K562 (cell line): ENCODE results near the gene PTPRM. TPM values are rescaled to one million over a fixed set of nuclear protein-coding genes. Genes with fewer than 3 reads are reported as not detected.

ENCODE experiments used
- SNRNP70 ChIP-seq: fragments of 200-400 bp; formaldehyde crosslinking; optimal IDR thresholded peaks from 2 replicates; pipeline ENCODE3; 2017; ENCODE audit warnings: low read depth, low read length
- polyA plus RNA-seq, 8 experiments: library from polyadenylated mRNA; depleted of rRNA in 4 of 8; stranded (reverse) in 5 of 8; unstranded in 3 of 8; fragments of >200 nt; fragmentation: Nextera tagmentation in 2 of 8; fragmentation: Illumina TruSeq in 1 of 8; extraction: Ambion mirVana in 2 of 8; extraction: Trizol in 1 of 8; gene quantifications; 2 replicates each; pipeline versions ENCODE4 v1.2.1 to v1.2.3, GENCODE V29; 2011 to 2014; ENCODE audit warnings: inconsistent platforms in 1 of 8, missing spikeins in 1 of 8
- total RNA-seq, 7 experiments: library from RNA; depleted of rRNA in 6 of 7; stranded (reverse); fragments of >200 nt in 6 of 7; fragmentation: Illumina TruSeq in 2 of 7; extraction: Trizol in 2 of 7; gene quantifications; 2 replicates each; pipeline versions ENCODE4 v1.2.1 to v1.2.3, GENCODE V29; 2011 to 2021; ENCODE audit warnings: low replicate concordance in 1 of 7
- TF ChIP-seq, protein P1 (sequence below): fragments of 200-600 bp; sonication (generic); IDR thresholded peaks from one replicate; pipeline ENCODE4 v1.6.1; 2012; ENCODE audit warnings: mild to moderate bottlenecking, low read depth, low read length, inconsistent platforms

PTPRM gene
- total and polyA plus RNA-seq, 9 of the 15 experiments (the other 6 are each of a cell fraction or from before 2014, with no cell fraction given): 0.03 to 0.16 (median 0.08) TPM; not detected in 3

DNA sequence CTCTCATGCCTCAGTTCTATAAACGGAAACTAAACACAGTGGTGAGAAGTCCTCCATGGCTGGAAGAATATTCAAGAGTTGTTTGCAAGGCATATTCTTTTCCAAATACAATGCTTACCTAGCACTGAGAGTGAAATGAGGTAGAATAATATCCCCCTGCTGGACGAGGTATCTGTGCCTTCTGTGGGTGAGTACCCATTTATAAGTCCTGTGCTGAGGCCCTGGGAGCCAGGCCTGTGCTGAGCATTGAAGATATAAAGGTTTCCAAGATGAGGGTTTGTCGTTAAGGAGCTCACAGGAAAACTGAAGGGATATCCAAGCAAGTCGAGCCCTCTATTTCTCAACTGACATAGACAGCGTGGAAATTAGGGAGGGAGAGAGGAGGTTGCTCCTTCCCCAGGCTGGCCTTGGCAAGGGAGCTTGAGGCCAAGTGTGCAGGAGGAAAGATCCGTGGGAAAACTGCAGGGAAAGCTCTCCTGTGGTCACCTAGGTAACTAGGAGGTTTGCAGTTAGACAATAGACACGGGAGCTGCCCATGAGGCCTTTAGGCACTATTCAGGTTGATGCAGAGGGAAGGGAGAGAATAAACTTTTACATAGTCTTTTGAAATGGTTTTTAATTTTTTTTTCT lies 17.6 kb downstream of the PTPRM start (continued):
- TF ChIP-seq, protein P1, sequence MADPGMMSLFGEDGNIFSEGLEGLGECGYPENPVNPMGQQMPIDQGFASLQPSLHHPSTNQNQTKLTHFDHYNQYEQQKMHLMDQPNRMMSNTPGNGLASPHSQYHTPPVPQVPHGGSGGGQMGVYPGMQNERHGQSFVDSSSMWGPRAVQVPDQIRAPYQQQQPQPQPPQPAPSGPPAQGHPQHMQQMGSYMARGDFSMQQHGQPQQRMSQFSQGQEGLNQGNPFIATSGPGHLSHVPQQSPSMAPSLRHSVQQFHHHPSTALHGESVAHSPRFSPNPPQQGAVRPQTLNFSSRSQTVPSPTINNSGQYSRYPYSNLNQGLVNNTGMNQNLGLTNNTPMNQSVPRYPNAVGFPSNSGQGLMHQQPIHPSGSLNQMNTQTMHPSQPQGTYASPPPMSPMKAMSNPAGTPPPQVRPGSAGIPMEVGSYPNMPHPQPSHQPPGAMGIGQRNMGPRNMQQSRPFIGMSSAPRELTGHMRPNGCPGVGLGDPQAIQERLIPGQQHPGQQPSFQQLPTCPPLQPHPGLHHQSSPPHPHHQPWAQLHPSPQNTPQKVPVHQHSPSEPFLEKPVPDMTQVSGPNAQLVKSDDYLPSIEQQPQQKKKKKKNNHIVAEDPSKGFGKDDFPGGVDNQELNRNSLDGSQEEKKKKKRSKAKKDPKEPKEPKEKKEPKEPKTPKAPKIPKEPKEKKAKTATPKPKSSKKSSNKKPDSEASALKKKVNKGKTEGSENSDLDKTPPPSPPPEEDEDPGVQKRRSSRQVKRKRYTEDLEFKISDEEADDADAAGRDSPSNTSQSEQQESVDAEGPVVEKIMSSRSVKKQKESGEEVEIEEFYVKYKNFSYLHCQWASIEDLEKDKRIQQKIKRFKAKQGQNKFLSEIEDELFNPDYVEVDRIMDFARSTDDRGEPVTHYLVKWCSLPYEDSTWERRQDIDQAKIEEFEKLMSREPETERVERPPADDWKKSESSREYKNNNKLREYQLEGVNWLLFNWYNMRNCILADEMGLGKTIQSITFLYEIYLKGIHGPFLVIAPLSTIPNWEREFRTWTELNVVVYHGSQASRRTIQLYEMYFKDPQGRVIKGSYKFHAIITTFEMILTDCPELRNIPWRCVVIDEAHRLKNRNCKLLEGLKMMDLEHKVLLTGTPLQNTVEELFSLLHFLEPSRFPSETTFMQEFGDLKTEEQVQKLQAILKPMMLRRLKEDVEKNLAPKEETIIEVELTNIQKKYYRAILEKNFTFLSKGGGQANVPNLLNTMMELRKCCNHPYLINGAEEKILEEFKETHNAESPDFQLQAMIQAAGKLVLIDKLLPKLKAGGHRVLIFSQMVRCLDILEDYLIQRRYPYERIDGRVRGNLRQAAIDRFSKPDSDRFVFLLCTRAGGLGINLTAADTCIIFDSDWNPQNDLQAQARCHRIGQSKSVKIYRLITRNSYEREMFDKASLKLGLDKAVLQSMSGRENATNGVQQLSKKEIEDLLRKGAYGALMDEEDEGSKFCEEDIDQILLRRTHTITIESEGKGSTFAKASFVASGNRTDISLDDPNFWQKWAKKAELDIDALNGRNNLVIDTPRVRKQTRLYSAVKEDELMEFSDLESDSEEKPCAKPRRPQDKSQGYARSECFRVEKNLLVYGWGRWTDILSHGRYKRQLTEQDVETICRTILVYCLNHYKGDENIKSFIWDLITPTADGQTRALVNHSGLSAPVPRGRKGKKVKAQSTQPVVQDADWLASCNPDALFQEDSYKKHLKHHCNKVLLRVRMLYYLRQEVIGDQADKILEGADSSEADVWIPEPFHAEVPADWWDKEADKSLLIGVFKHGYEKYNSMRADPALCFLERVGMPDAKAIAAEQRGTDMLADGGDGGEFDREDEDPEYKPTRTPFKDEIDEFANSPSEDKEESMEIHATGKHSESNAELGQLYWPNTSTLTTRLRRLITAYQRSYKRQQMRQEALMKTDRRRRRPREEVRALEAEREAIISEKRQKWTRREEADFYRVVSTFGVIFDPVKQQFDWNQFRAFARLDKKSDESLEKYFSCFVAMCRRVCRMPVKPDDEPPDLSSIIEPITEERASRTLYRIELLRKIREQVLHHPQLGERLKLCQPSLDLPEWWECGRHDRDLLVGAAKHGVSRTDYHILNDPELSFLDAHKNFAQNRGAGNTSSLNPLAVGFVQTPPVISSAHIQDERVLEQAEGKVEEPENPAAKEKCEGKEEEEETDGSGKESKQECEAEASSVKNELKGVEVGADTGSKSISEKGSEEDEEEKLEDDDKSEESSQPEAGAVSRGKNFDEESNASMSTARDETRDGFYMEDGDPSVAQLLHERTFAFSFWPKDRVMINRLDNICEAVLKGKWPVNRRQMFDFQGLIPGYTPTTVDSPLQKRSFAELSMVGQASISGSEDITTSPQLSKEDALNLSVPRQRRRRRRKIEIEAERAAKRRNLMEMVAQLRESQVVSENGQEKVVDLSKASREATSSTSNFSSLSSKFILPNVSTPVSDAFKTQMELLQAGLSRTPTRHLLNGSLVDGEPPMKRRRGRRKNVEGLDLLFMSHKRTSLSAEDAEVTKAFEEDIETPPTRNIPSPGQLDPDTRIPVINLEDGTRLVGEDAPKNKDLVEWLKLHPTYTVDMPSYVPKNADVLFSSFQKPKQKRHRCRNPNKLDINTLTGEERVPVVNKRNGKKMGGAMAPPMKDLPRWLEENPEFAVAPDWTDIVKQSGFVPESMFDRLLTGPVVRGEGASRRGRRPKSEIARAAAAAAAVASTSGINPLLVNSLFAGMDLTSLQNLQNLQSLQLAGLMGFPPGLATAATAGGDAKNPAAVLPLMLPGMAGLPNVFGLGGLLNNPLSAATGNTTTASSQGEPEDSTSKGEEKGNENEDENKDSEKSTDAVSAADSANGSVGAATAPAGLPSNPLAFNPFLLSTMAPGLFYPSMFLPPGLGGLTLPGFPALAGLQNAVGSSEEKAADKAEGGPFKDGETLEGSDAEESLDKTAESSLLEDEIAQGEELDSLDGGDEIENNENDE: no peak
- no peak for TF ChIP-seq SNRNP70
